A673 (cell line): ENCODE data around the gene CLEC2A. TPM values are rescaled to one million over a fixed set of nuclear protein-coding genes. Genes with fewer than 3 reads are reported as not detected.

Experiments
- BruUV-seq: library from RNA; stranded (reverse); fragments of 400-500 nt; replicated peaks from 2 replicates; lab custom pipeline; 2021; lab: Mats Ljungman, UMichigan
- CTCF ChIA-PET: fragments of 300-600 bp; sonication (Branson Sonifier 250); formaldehyde crosslinking; loops from one replicate; lab custom pipeline; 2022; ENCODE audit warnings: antibody characterized with exemption; lab: Charles Lee
- POLR2A ChIA-PET: fragments of 300-600 bp; sonication (Branson Sonifier 250); formaldehyde crosslinking; loops from one replicate; lab custom pipeline; 2022; ENCODE audit warnings: antibody characterized with exemption; ENCODE audit not compliant: low non-redundant PET; lab: Charles Lee
- DNase-seq: peaks from one replicate; pipeline ENCODE4 v3.0.0-alpha.2; 2015; ENCODE audit warnings: low spot score
- H3K27ac ChIP-seq: fragments of 200-600 bp; sonication (generic); 2 replicates; pipeline ENCODE4 v1.5.1; 2016; ENCODE audit warnings: mixed run types, low read depth, mild to moderate bottlenecking, mixed read lengths, antibody characterized with exemption, low read length; ENCODE audit not compliant: poor library complexity, severe bottlenecking
- H3K27me3 ChIP-seq: fragments of 200-600 bp; sonication (generic); replicated peaks from 2 replicates; pipeline ENCODE4 v1.6.1; 2017; ENCODE audit warnings: mixed run types, low read depth, mild to moderate bottlenecking, mixed read lengths, antibody characterized with exemption, low read length; ENCODE audit not compliant: insufficient read depth, poor library complexity
- H3K36me3 ChIP-seq: fragments of 200-600 bp; sonication (generic); 2 replicates; pipeline ENCODE4 v1.6.1; 2016; ENCODE audit warnings: mixed run types, mild to moderate bottlenecking, mixed read lengths, antibody characterized with exemption, low read length; ENCODE audit not compliant: insufficient read depth, poor library complexity, severe bottlenecking
- H3K4me1 ChIP-seq: fragments of 200-600 bp; sonication (generic); 2 replicates; pipeline ENCODE4 v1.6.1; 2017; ENCODE audit warnings: mixed run types, mild to moderate bottlenecking, mixed read lengths, antibody characterized with exemption, low read length; ENCODE audit not compliant: insufficient read depth, poor library complexity, severe bottlenecking
- H3K4me3 ChIP-seq: fragments of 200-600 bp; sonication (generic); 2 replicates; pipeline ENCODE4 v1.5.1; 2016; ENCODE audit warnings: low read depth, mixed run types, mild to moderate bottlenecking, mixed read lengths, low read length; ENCODE audit not compliant: poor library complexity, severe bottlenecking
- H3K9me3 ChIP-seq: fragments of 200-600 bp; sonication (generic); 2 replicates; pipeline ENCODE4 v1.6.1; 2016; ENCODE audit warnings: mixed run types, low read depth, mild to moderate bottlenecking, mixed read lengths, antibody characterized with exemption, low read length; ENCODE audit not compliant: poor library complexity, severe bottlenecking
- EZH2 ChIP-seq: fragments of 200-600 bp; sonication (generic); IDR thresholded peaks from 2 replicates; pipeline ENCODE4 v1.6.1; 2017; ENCODE audit warnings: borderline replicate concordance, low read depth, mild to moderate bottlenecking, mixed read lengths, antibody characterized with exemption, low read length; ENCODE audit not compliant: poor library complexity, severe bottlenecking
- intact Hi-C: fragments of 100-400 bp; cut with micrococcal nuclease; formaldehyde crosslinking; loops from one replicate; pipeline ENCODE4 v1.10.0; 2022; ENCODE audit not compliant: unreplicated experiment
- total RNA-seq: library from RNA; stranded (reverse); gene quantifications from 2 replicates; pipeline ENCODE4 v1.2.3, GENCODE V29; 2021
- TF ChIP-seq, protein P1 (sequence below): fragments of 300-800, 200-600 bp; sonication (generic); conservative IDR thresholded peaks from 2 replicates; pipeline ENCODE4 v1.5.1; 2017; ENCODE audit warnings: low read depth, mild to moderate bottlenecking, antibody characterized with exemption, low read length, moderate library complexity, mixed read lengths

Gene CLEC2A
- total RNA-seq, 1 experiment from 2014 or later, result not detected

- TF ChIP-seq, protein P1, sequence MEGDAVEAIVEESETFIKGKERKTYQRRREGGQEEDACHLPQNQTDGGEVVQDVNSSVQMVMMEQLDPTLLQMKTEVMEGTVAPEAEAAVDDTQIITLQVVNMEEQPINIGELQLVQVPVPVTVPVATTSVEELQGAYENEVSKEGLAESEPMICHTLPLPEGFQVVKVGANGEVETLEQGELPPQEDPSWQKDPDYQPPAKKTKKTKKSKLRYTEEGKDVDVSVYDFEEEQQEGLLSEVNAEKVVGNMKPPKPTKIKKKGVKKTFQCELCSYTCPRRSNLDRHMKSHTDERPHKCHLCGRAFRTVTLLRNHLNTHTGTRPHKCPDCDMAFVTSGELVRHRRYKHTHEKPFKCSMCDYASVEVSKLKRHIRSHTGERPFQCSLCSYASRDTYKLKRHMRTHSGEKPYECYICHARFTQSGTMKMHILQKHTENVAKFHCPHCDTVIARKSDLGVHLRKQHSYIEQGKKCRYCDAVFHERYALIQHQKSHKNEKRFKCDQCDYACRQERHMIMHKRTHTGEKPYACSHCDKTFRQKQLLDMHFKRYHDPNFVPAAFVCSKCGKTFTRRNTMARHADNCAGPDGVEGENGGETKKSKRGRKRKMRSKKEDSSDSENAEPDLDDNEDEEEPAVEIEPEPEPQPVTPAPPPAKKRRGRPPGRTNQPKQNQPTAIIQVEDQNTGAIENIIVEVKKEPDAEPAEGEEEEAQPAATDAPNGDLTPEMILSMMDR, result no peak
- TF ChIP-seq EZH2, result no peak
- Histone ChIP-seq H3K27me3 (peaks cover 7% of the 10 kb centered on the region), H3K4me1 (no peaks in the 10 kb centered on the region), H3K27ac (no peak overlapping the region), H3K4me3 (no peak overlapping the region), H3K36me3 (no peaks in the 10 kb centered on the region), H3K9me3 (no peaks in the 10 kb centered on the region)
- POLR2A ChIA-PET, result no interaction called here
- intact Hi-C loops, result no loop called here
- CTCF ChIA-PET, result no interaction called here
- BruUV-seq, result no TSS peak
- no peak for DNase-seq
Measured at GRCh38 chr12:9969673-9970072, 37.5 kb upstream of the CLEC2A start.

DNA sequence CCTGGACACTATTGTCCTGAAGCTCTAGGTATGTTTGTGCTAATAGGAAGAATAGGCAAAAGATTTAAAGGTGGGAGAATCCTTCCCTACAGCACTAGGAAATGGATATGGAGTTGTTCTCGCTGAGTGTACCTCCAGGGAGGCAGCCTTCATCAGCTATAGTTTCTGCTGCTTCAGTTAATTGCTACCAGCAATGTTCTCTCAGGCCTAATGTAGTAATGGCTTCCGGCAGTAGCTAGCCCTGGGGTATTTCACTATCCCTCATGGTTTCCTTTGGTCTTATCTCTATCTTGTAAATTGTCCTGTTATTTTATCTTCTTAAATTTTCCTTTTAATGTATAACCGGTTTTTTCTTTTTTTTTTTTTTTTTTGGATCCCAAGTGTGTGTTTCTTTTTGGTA lies 29.7 kb upstream of the CLEC2A start:
- Histone ChIP-seq H3K27ac (no peak overlapping the region), H3K27me3 (no peaks in the 10 kb centered on the region), H3K4me1 (no peaks in the 10 kb centered on the region), H3K9me3 (no peaks in the 10 kb centered on the region), H3K4me3 (no peak overlapping the region), H3K36me3 (no peaks in the 10 kb centered on the region)
- TF ChIP-seq, protein P1, result no peak
- no peak for TF ChIP-seq EZH2
- no peak for DNase-seq
- BruUV-seq, result no TSS peak
- POLR2A ChIA-PET, result no interaction called here
- intact Hi-C loops, result no loop called here
- CTCF ChIA-PET, result no interaction called here

DNA sequence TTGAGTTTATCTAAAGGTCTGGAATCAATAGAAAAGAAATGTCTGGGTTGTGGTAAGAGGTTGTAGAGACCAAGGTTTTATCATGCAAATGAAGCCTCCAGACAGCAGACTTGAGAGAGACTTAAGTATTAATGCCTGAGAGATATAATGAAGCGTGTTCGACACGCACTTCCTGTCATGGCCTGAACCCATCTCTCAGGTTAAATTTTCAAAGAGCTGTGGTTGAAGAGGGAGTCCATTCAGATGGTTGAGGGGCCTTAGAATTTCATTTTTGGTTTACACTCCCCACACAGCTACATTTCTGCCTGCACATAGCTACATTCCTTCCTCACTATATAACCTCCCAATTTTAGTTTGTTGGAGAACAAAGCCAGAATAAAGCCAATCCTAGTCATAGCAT lies 28.9 kb upstream of the CLEC2A start:
- Histone ChIP-seq H3K4me1 (no peaks in the 10 kb centered on the region), H3K36me3 (no peaks in the 10 kb centered on the region), H3K4me3 (no peak overlapping the region), H3K27me3 (no peaks in the 10 kb centered on the region), H3K9me3 (no peaks in the 10 kb centered on the region), H3K27ac (no peak overlapping the region)
- CTCF ChIA-PET, result no interaction called here
- BruUV-seq, result no TSS peak
- intact Hi-C loops, result no loop called here
- TF ChIP-seq EZH2, result no peak
- TF ChIP-seq, protein P1, result no peak
- DNase-seq, result no peak
- POLR2A ChIA-PET, result no interaction called here
